ENCODE measurements around the gene SFT2D1. TPM values are rescaled to one million over a fixed set of nuclear protein-coding genes. Genes with fewer than 3 reads are reported as not detected.

SFT2D1 gene
- total RNA-seq, 1 donor = 25.7 TPM

- no peak for DNase-seq (ENCODE audit: insufficient read length, low spot score, missing footprints)
- no peaks in the 10 kb centered on the region for H3K79me2 ChIP-seq (ENCODE audit: insufficient read depth, low read length)
- H3K36me3 ChIP-seq (ENCODE audit: insufficient read depth, low read length) = no peaks in the 10 kb centered on the region
- H3K4me1 ChIP-seq (ENCODE audit: insufficient read depth, low read length) = no peaks in the 10 kb centered on the region
- no peak for TF ChIP-seq CTCF (IDR thresholded peaks at IDR 0.05; ENCODE audit: extremely low read depth, low read depth, low read length)
- H3K27me3 ChIP-seq (ENCODE audit: insufficient read depth, low read length) = peaks cover 16% of the 10 kb centered on the region
- H3K27ac ChIP-seq (ENCODE audit: low read depth, low read length) = no peak overlapping the region
- H4K20me1 ChIP-seq (ENCODE audit: insufficient read depth, low read length) = no peaks in the 10 kb centered on the region
- no peak overlapping the region for H2AFZ ChIP-seq (ENCODE audit: low read length)
- no peak overlapping the region for H3K4me3 ChIP-seq (ENCODE audit: insufficient read depth, low read length)
- no peak overlapping the region for H3K4me2 ChIP-seq (ENCODE audit: insufficient read depth, low read length)
- no peaks in the 10 kb centered on the region for H3K9me3 ChIP-seq (ENCODE audit: low read depth, low read length)
Observed at GRCh38 chr6:166271376-166271765, 71.0 kb downstream of the SFT2D1 start.

- peak; percentile 75 for DNase-seq (ENCODE audit: insufficient read length, low spot score, missing footprints)
- H4K20me1 ChIP-seq (ENCODE audit: insufficient read depth, low read length) = no peaks in the 10 kb centered on the region
- H3K36me3 ChIP-seq (ENCODE audit: insufficient read depth, low read length) = no peaks in the 10 kb centered on the region
- H3K9me3 ChIP-seq (ENCODE audit: low read depth, low read length) = no peaks in the 10 kb centered on the region
- H3K4me1 ChIP-seq (ENCODE audit: insufficient read depth, low read length) = no peaks in the 10 kb centered on the region
- H2AFZ ChIP-seq (ENCODE audit: low read length) = no peak overlapping the region
- TF ChIP-seq CTCF (IDR thresholded peaks at IDR 0.05; ENCODE audit: extremely low read depth, low read depth, low read length) = no peak
- no peak overlapping the region for H3K4me2 ChIP-seq (ENCODE audit: insufficient read depth, low read length)
- peaks cover 16% of the 10 kb centered on the region for H3K27me3 ChIP-seq (ENCODE audit: insufficient read depth, low read length)
- H3K79me2 ChIP-seq (ENCODE audit: insufficient read depth, low read length) = no peaks in the 10 kb centered on the region
- H3K27ac ChIP-seq (ENCODE audit: low read depth, low read length) = no peak overlapping the region
- no peak overlapping the region for H3K4me3 ChIP-seq (ENCODE audit: insufficient read depth, low read length)
Observed at GRCh38 chr6:166270706-166271375, 71.5 kb downstream of the SFT2D1 start.

Other genes with a start within 250 kb of the SFT2D1 start
- gene TBXT, start 174.7 kb downstream of the SFT2D1 start, total RNA-seq = not detected in 2 replicates
- 0.29 TPM in 1 of 2 replicates, not detected in the other for gene PRR18, start 34.2 kb downstream of the SFT2D1 start, total RNA-seq
- gene MPC1, start 40.4 kb upstream of the SFT2D1 start, total RNA-seq = 23.5 and 29.5 TPM in 2 replicates
- gene RAMACL, start 244.1 kb upstream of the SFT2D1 start, total RNA-seq = 3.3 and 4.1 TPM in 2 replicates